IMR-90 (cell line): ENCODE measurements around the gene NSD2. TPM values are rescaled to one million over a fixed set of nuclear protein-coding genes. Genes with fewer than 3 reads are reported as not detected.
"Not testable (repeated sequence)": the region's sequence is repeated elsewhere in the genome, so short reads cannot be mapped to it uniquely, and the experiment has no call there.

Experiments
- ATAC-seq: fragments of 200-7000 bp; cut with Tn5 transposase; 2 replicates; pipeline ENCODE4 v1.9.1; 2020; ENCODE audit warnings: low read depth, mild to moderate bottlenecking, moderate library complexity
- BruUV-seq: library from RNA; stranded (reverse); fragments of 400-500 nt; replicated peaks from 2 replicates; lab custom pipeline; 2021; lab: Mats Ljungman, UMichigan
- CTCF ChIA-PET: fragments of 300-600 bp; formaldehyde crosslinking; extraction: SDS; loops from one replicate; lab custom pipeline; 2021; ENCODE audit warnings: antibody characterized with exemption; lab: Yijun Ruan, JAX
- POLR2A ChIA-PET: fragments of 300-600 bp; sonication (Branson Sonifier 250); formaldehyde crosslinking; loops from one replicate; lab custom pipeline; 2022; ENCODE audit warnings: antibody characterized with exemption; ENCODE audit not compliant: unreplicated experiment; lab: Charles Lee
- DNase-seq: peaks from one replicate; pipeline ENCODE4 v3.0.0; 2013
- H2AFZ ChIP-seq: replicated peaks from 2 replicates; pipeline ENCODE3; 2013; ENCODE audit warnings: low read length, mild to moderate bottlenecking; ENCODE audit not compliant: poor library complexity
- H2AK5ac ChIP-seq: 2 replicates; pipeline ENCODE4 v1.6.1; 2013; ENCODE audit warnings: low read depth, low read length, inconsistent platforms
- H2AK9ac ChIP-seq: replicated peaks from 2 replicates; pipeline ENCODE3; 2013; ENCODE audit warnings: mild to moderate bottlenecking, low read depth, low read length, moderate library complexity; ENCODE audit not compliant: poor library complexity
- H2BK120ac ChIP-seq: 2 replicates; pipeline ENCODE4 v1.6.1; 2013; ENCODE audit warnings: low read depth, low read length, inconsistent platforms
- H2BK15ac ChIP-seq: 3 replicates; pipeline ENCODE4 v1.6.1; 2013; ENCODE audit warnings: low read depth, low read length, inconsistent platforms
- H2BK20ac ChIP-seq: 2 replicates; pipeline ENCODE4 v1.6.1; 2013; ENCODE audit warnings: low read depth, mild to moderate bottlenecking, inconsistent platforms, low read length, moderate library complexity
- H2BK5ac ChIP-seq: 2 replicates; pipeline ENCODE4 v1.6.1; 2013; ENCODE audit warnings: mild to moderate bottlenecking, low read depth, low read length, inconsistent platforms; ENCODE audit not compliant: poor library complexity, severe bottlenecking
- H3K14ac ChIP-seq: replicated peaks from 2 replicates; pipeline ENCODE4 v1.6.1; 2013; ENCODE audit warnings: low read depth, low read length, inconsistent platforms
- H3K18ac ChIP-seq: 2 replicates; pipeline ENCODE4 v1.6.1; 2013; ENCODE audit warnings: low read depth, low read length, control low read depth
- H3K23ac ChIP-seq: 2 replicates; pipeline ENCODE4 v1.6.1; 2013; ENCODE audit warnings: low read depth, low read length, inconsistent platforms
- H3K27ac ChIP-seq: 2 replicates; pipeline ENCODE4 v1.5.1; 2013; ENCODE audit warnings: mild to moderate bottlenecking, control low read depth, low read length; ENCODE audit not compliant: insufficient read depth
- H3K27me3 ChIP-seq: 2 replicates; pipeline ENCODE4 v1.6.1; 2013; ENCODE audit warnings: low read length; ENCODE audit not compliant: control insufficient read depth, insufficient read depth
- H3K36me3 ChIP-seq: 2 replicates; pipeline ENCODE4 v1.6.1; 2013; ENCODE audit warnings: low read length, mixed read lengths; ENCODE audit not compliant: control insufficient read depth, insufficient read depth
- H3K4ac ChIP-seq: 2 replicates; pipeline ENCODE4 v1.6.1; 2013; ENCODE audit warnings: low read depth, low read length, inconsistent platforms
- H3K4me1 ChIP-seq: 2 replicates; pipeline ENCODE4 v1.6.1; 2013; ENCODE audit warnings: low read length, mixed read lengths; ENCODE audit not compliant: control insufficient read depth, insufficient read depth
- H3K4me2 ChIP-seq: 2 replicates; pipeline ENCODE4 v1.6.1; 2013; ENCODE audit warnings: low read depth, mild to moderate bottlenecking, control low read depth, low read length, moderate library complexity
- H3K4me3 ChIP-seq: 2 replicates; pipeline ENCODE4 v1.5.1; 2013; ENCODE audit warnings: low read depth, mild to moderate bottlenecking, control low read depth, low read length, moderate library complexity; ENCODE audit not compliant: insufficient read depth
- H3K56ac ChIP-seq: 2 replicates; pipeline ENCODE4 v1.6.1; 2013; ENCODE audit warnings: low read length, inconsistent platforms; ENCODE audit not compliant: insufficient read depth; ENCODE audit errors: extremely low read depth
- H3K79me1 ChIP-seq, 2 experiments: 2 replicates each; pipeline ENCODE4 v1.6.1; 2013; ENCODE audit warnings: low read length in 2 of 2, inconsistent platforms in 1 of 2, low read depth in 1 of 2
- H3K9ac ChIP-seq: 2 replicates; pipeline ENCODE4 v1.6.1; 2013; ENCODE audit warnings: low read depth, low read length, control low read depth
- H3K9me1 ChIP-seq: 2 replicates; pipeline ENCODE4 v1.6.1; 2013; ENCODE audit warnings: low read length, inconsistent platforms; ENCODE audit not compliant: insufficient read depth
- H3K9me3 ChIP-seq: 2 replicates; pipeline ENCODE4 v1.6.1; 2013; ENCODE audit warnings: low read length; ENCODE audit not compliant: control insufficient read depth, insufficient read depth
- H4K20me1 ChIP-seq: 2 replicates; pipeline ENCODE4 v1.6.1; 2013; ENCODE audit warnings: low read length, inconsistent platforms; ENCODE audit not compliant: insufficient read depth
- H4K5ac ChIP-seq: 2 replicates; pipeline ENCODE4 v1.6.1; 2013; ENCODE audit warnings: mild to moderate bottlenecking, low read depth, low read length, control low read depth
- H4K8ac ChIP-seq, 2 experiments: 2 replicates each; pipeline ENCODE4 v1.6.1; 2013; ENCODE audit warnings: low read depth in 2 of 2, low read length in 2 of 2, control low read depth in 1 of 2, inconsistent platforms in 1 of 2
- H4K91ac ChIP-seq: 2 replicates; pipeline ENCODE4 v1.6.1; 2013; ENCODE audit warnings: low read depth, low read length, inconsistent platforms; ENCODE audit not compliant: insufficient read depth
- WGBS, 2 experiments: methylation state at CpG; one replicate each; pipeline versions ENCODE4 v1.1.5 to v1.1.7; 2013; ENCODE audit warnings: missing lambda C conversion rate in 2 of 2; ENCODE audit not compliant: insufficient read length in 1 of 2; ENCODE audit errors: extremely low coverage in 2 of 2; 5-methylcytosine and 5-hydroxymethylcytosine counted together
- dilution Hi-C: fragments of 300-500 bp; cut with HindIII; formaldehyde crosslinking; loops from one replicate; pipeline ENCODE4 v1.14.3; 2018; ENCODE audit warnings: low sequenced_read_pairs; ENCODE audit not compliant: unreplicated experiment
- in situ Hi-C: fragments of 300-500 bp; cut with MboI; formaldehyde crosslinking; loops from 3 replicates; pipeline ENCODE4 v1.14.3; 2019; ENCODE audit warnings: low sequenced_read_pairs, inconsistent platforms, mixed read lengths
- intact Hi-C: fragments of 100-400 bp; cut with micrococcal nuclease; formaldehyde crosslinking; loops from 2 replicates; pipeline ENCODE4 v1.10.0; 2022
- polyA plus RNA-seq, 3 experiments: library from polyadenylated mRNA; depleted of rRNA; stranded (reverse); fragments of >200 nt; gene quantifications; 2 replicates each; pipeline ENCODE4 v1.2.3, GENCODE V29; 2012; ENCODE audit warnings: low replicate concordance in 1 of 3
- total RNA-seq: library from RNA; depleted of rRNA; stranded (reverse); fragments of >200 nt; gene quantifications from 2 replicates; pipeline ENCODE4 v1.2.3, GENCODE V29; 2012

NSD2 gene
- total and polyA plus RNA-seq, 2 of the 4 experiments (the other 2 are of a cell fraction): 35.9 to 68.1 TPM

DNA sequence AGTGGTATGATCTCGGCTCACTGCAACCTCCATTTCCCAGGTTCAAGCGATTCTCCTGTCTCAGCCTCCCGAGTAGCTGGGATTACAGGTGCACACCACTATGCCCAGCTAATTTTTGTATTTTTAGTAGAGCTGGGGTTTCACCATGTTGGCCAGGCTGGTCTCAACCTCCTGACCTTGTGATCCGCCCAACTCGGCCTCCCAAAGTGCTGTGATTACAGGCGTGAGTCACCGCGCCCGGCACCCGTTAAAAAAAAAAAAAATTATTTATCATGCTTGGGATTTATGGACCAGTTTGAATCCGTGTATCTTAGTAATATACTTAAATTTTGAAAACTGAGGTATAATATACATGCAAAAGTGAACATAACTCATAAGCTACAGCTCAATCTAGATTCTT is 38.5 kb downstream of the NSD2 start:
- H3K4me1 ChIP-seq, H2BK120ac ChIP-seq, H4K8ac ChIP-seq, H3K18ac ChIP-seq, H2BK15ac ChIP-seq, H2AK5ac ChIP-seq, H2BK20ac ChIP-seq, ATAC-seq, H4K91ac ChIP-seq, H3K14ac ChIP-seq, H4K5ac ChIP-seq, H3K27ac ChIP-seq, H3K9me1 ChIP-seq, dilution Hi-C loops, BruUV-seq, H3K9me3 ChIP-seq, H3K56ac ChIP-seq, H3K4me2 ChIP-seq, H3K4ac ChIP-seq, H2AFZ ChIP-seq, in situ Hi-C loops, H3K27me3 ChIP-seq, POLR2A ChIA-PET, H2BK5ac ChIP-seq, DNase-seq, H3K9ac ChIP-seq, CTCF ChIA-PET, H2AK9ac ChIP-seq, H3K23ac ChIP-seq, H3K4me3 ChIP-seq, H3K36me3 ChIP-seq: not testable (repeated sequence)
- H4K20me1 ChIP-seq: peaks cover 52% of the 10 kb centered on the region
- peaks cover 41 to 60% of the 10 kb centered on the region in 2 experiments for H3K79me1 ChIP-seq
- intact Hi-C loops: loop anchor here (1.0 to 5.0 kb wide), 2 partner anchors 97 to 161 kb away; no protein-coding TSS in a partner anchor
- WGBS, 2 experiments: no CpG with 5 or more reads among the region's 11 CpGs
